Gastroesophageal sphincter (tissue), 4 donors: ENCODE data around the gene IL22RA1. TPM values are rescaled to one million over a fixed set of nuclear protein-coding genes. Genes with fewer than 3 reads are reported as not detected.

Source experiments
- ATAC-seq: fragments of 150-250 bp; one replicate; pipeline ENCODE4 v1.9.1; 2016; ENCODE audit warnings: mild to moderate bottlenecking, moderate library complexity
- H3K27ac ChIP-seq, 4 donors: fragments of 200-600 bp; sonication (generic) in 3 of 4; 1 replicate in 3 of 4; 2 replicates in 1 of 4; pipeline ENCODE4 v1.5.1; 2016 to 2019
- H3K27me3 ChIP-seq: fragments of 200-600 bp; sonication (generic); one replicate; pipeline ENCODE4 v1.5.1; 2019
- H3K36me3 ChIP-seq, 2 donors: fragments of 200-600 bp; sonication (generic); one replicate each; pipeline ENCODE4 v1.5.1; 2019; ENCODE audit warnings: control low read depth in 1 of 2
- H3K4me1 ChIP-seq, 3 donors: fragments of 200-600 bp; sonication (generic); 1 replicate in 2 of 3; 2 replicates in 1 of 3; pipeline ENCODE4 v1.5.1; 2016 to 2019; ENCODE audit warnings: control low read depth in 2 of 3
- H3K4me3 ChIP-seq, 2 donors: fragments of 200-600 bp; sonication (generic); one replicate each; pipeline ENCODE4 v1.5.1; 2019; ENCODE audit warnings: mild to moderate bottlenecking in 1 of 2, moderate library complexity in 1 of 2
- H3K9me3 ChIP-seq, 3 donors: fragments of 200-600 bp; sonication (generic); one replicate each; pipeline ENCODE4 v1.5.1; 2017 to 2019; ENCODE audit warnings: control low read depth in 2 of 3
- EP300 ChIP-seq: sonication (generic); formaldehyde crosslinking; IDR thresholded peaks from one replicate; pipeline ENCODE4 v1.6.1; 2017; ENCODE audit warnings: antibody characterized with exemption, mild to moderate bottlenecking
- POLR2A ChIP-seq, 2 donors: fragments of 450-650 bp; IDR thresholded peaks; one replicate each; pipeline ENCODE4 v1.6.1; 2017; ENCODE audit warnings: antibody characterized with exemption in 2 of 2, mild to moderate bottlenecking in 2 of 2, moderate library complexity in 1 of 2
- POLR2AphosphoS5 ChIP-seq: sonication (generic); formaldehyde crosslinking; IDR thresholded peaks from one replicate; pipeline ENCODE4 v1.6.1; 2017; ENCODE audit warnings: antibody characterized with exemption
- WGBS, 2 donors: methylation state at CpG; one replicate each; pipeline ENCODE4 v1.1.5; 2018; ENCODE audit warnings: low coverage in 1 of 2; 5-methylcytosine and 5-hydroxymethylcytosine counted together
- total RNA-seq, 4 donors: library from RNA; depleted of rRNA; stranded (reverse); fragments of >200 nt; gene quantifications; one replicate each; pipeline ENCODE4 v1.1.0, GENCODE V29; 2016
- TF ChIP-seq, protein P1 (sequence below), 4 experiments: fragments of 200-600 bp in 2 of 4; fragments of 450-650 bp in 2 of 4; sonication (generic) in 1 of 4; IDR thresholded peaks; one replicate each; pipeline ENCODE4 v1.5.1; 2017 to 2019; ENCODE audit warnings: antibody characterized with exemption in 4 of 4, mild to moderate bottlenecking in 2 of 4, moderate library complexity in 2 of 4

IL22RA1 gene
- total RNA-seq, 4 donors from 2014 or later = 0.57 to 0.58 TPM; not detected in 2

DNA sequence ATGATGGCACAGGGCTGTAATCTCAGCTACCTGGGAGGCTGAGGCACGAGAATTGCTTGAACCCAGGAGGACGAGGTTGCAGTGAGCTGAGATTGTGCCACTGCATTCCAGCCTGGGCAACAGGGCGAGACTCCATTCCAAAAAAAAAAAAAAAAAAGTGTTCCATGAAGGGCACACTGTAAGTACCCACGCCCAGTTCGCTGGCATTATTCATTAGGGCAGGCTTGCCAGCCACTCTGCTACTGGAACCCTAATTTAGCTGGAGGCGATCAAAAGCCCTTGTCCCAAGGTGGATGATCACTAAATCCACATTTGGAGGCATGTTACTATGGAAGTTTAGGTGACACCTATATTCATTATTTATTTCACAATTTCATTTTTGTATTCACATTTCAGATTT is 39.1 kb upstream of the IL22RA1 start:
- Histone ChIP-seq H3K9me3 (no peaks in the 10 kb centered on the region), H3K27me3 (peaks cover 2% of the 10 kb centered on the region), H3K27ac (no peak overlapping the region), H3K4me3 (no peak overlapping the region), H3K36me3 (no peaks in the 10 kb centered on the region), H3K4me1 (peaks cover 0 to 6% (median 0%) of the 10 kb centered on the region in 3 donors)
- 68 to 91% methylated on average over 4 to 6 of the region's 6 CpGs for WGBS, 2 donors
- ATAC-seq = no peak
- TF ChIP-seq, protein P1, sequence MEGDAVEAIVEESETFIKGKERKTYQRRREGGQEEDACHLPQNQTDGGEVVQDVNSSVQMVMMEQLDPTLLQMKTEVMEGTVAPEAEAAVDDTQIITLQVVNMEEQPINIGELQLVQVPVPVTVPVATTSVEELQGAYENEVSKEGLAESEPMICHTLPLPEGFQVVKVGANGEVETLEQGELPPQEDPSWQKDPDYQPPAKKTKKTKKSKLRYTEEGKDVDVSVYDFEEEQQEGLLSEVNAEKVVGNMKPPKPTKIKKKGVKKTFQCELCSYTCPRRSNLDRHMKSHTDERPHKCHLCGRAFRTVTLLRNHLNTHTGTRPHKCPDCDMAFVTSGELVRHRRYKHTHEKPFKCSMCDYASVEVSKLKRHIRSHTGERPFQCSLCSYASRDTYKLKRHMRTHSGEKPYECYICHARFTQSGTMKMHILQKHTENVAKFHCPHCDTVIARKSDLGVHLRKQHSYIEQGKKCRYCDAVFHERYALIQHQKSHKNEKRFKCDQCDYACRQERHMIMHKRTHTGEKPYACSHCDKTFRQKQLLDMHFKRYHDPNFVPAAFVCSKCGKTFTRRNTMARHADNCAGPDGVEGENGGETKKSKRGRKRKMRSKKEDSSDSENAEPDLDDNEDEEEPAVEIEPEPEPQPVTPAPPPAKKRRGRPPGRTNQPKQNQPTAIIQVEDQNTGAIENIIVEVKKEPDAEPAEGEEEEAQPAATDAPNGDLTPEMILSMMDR (IDR thresholded peaks at IDR 0.05) = no peak
- no peak for TF ChIP-seq EP300

DNA sequence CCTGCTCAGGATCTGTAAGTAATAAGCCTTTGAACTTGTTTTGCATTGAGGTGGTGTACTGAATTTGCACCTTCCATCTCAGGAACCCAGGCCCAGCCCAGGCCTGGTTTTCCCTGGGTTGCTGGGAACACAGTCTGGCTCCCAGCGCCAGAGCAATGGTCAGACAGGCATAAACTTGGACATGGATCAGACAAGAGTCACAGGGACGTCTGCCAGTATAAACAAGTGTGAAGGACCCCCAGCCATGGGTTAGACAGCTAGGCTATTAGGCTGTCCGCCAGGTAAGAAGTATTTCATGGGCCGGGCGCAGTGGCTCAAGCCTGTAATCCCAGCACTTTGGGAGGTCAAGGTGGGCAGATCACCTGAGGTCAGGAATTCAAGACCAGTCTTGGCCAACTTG is 38.7 kb upstream of the IL22RA1 start:
- WGBS, 2 donors = 60 to 80% methylated on average over 1 of the region's 5 CpGs
- Histone ChIP-seq H3K4me3 (no peak overlapping the region), H3K4me1 (peaks cover 0 to 1% (median 0%) of the 10 kb centered on the region in 3 donors), H3K27me3 (no peaks in the 10 kb centered on the region), H3K36me3 (no peaks in the 10 kb centered on the region), H3K27ac (no peak overlapping the region), H3K9me3 (no peaks in the 10 kb centered on the region)
- TF ChIP-seq EP300 (no peak), POLR2A (IDR thresholded peaks at IDR 0.05) (no peak), POLR2AphosphoS5 (no peak)
- TF ChIP-seq, protein P1 (IDR thresholded peaks at IDR 0.05) = no peak
- no peak for ATAC-seq

DNA sequence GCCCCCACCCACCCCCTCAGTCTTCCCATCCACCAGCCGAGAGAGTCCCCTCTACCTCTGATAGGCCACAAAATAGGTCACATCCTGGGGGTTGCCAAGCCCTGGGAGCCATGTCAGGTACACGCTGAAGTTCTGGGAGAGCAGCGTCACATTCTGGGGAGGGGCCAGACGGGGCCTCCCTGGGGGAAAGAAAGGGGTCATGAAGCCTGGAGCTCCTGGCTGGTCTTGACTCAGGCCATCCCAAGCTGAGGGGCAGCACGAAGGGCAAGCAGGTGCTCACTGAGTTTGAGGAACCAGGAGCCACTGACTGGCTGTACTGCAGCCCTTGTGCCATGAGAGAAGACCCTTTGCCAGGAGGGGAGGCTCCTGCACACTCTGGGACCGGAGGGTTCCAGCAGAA is 37.7 kb upstream of the IL22RA1 start:
- H3K27ac ChIP-seq = no peak overlapping the region
- H3K4me1 ChIP-seq = no peaks in the 10 kb centered on the region
- H3K27me3 ChIP-seq = no peaks in the 10 kb centered on the region
- H3K9me3 ChIP-seq = no peaks in the 10 kb centered on the region
- no peaks in the 10 kb centered on the region for H3K36me3 ChIP-seq
- TF ChIP-seq POLR2AphosphoS5 (no peak), POLR2A (IDR thresholded peaks at IDR 0.05) (no peak), EP300 (no peak)
- TF ChIP-seq, protein P1 (IDR thresholded peaks at IDR 0.05) = no peak
- no CpG with 5 or more reads among the region's 6 CpGs for WGBS, 2 donors
- H3K4me3 ChIP-seq = no peak overlapping the region
- ATAC-seq = no peak

DNA sequence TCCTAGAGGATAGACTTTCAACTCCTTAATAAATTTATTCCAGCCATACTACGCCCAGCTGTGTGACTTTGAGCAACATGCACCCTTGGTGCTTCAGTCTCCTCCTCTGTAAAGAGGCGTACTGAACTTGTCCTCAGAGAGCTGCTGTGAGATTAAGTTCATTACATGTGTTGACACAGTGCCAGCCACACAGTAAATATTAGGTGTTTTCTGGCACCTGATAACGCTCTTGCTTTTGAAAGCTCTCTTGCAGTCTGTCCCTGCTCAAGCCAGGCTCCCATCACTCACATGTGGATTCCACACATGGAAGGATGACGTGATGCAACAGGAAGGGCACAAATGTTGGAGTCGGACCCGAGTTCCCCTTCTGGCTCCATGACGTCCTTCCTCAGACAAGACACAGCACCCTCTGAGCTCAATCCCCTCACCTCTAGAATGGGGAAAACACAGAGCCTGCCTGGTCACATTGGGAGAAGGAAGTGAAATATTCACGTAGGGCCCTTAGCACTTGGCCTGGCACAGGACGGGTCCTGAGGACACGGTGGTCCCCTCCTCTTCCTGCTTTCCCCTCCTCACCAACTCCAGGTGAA is 36.4 kb upstream of the IL22RA1 start:
- Histone ChIP-seq H3K9me3 (peaks cover 0 to under 1% (median 0%) of the 10 kb centered on the region in 3 donors), H3K36me3 (no peaks in the 10 kb centered on the region), H3K27ac (no peak overlapping the region), H3K4me1 (no peaks in the 10 kb centered on the region), H3K4me3 (no peak overlapping the region), H3K27me3 (no peaks in the 10 kb centered on the region)
- 64 to 83% methylated on average over 3 to 6 of the region's 10 CpGs for WGBS, 2 donors
- ATAC-seq = no peak
- no peak for TF ChIP-seq EP300
- no peak for TF ChIP-seq POLR2A (IDR thresholded peaks at IDR 0.05)

DNA sequence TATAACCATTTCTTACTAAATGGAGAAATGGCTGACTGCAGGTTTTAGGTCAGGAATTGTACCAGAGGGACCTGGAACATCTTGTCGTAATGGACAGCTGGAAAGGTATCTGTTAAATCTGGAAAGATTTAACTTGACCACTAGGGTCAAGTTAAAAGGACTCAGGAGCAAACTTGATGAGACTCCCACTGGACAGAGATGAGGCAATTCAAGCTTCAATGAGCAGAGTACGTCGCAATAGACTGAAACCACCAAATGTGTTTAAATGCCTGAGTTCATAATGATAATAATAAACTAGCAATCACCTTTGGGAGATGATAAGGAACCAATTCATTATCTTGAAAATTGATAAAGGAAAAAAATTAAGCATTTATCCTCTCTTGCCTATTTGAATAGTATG is 35.5 kb upstream of the IL22RA1 start:
- Histone ChIP-seq H3K27ac (no peak overlapping the region), H3K4me1 (no peaks in the 10 kb centered on the region), H3K36me3 (no peaks in the 10 kb centered on the region), H3K9me3 (peaks cover 0 to 7% (median 0%) of the 10 kb centered on the region in 3 donors), H3K4me3 (no peak overlapping the region), H3K27me3 (no peaks in the 10 kb centered on the region)
- ATAC-seq = no peak
- 85 to 94% methylated on average over 2 to 3 of the region's 3 CpGs for WGBS, 2 donors
- TF ChIP-seq, protein P1 (IDR thresholded peaks at IDR 0.05) = no peak
- TF ChIP-seq EP300 = no peak
- TF ChIP-seq POLR2A (IDR thresholded peaks at IDR 0.05) = no peak
- TF ChIP-seq POLR2AphosphoS5 = no peak
